GM19397 (cell line): Measurements from ENCODE around the gene ASB8.
"Not testable (repeated sequence)": the region's sequence is repeated elsewhere in the genome, so short reads cannot be mapped to it uniquely, and the experiment has no call there.

Experiments
- ATAC-seq: cut with Tn5 transposase; IDR thresholded peaks from one replicate; pipeline ENCODE4 v1.9.1; 2021; ENCODE audit warnings: mild to moderate bottlenecking, moderate library complexity; ENCODE audit not compliant: unreplicated experiment

The ASB8 gene

DNA sequence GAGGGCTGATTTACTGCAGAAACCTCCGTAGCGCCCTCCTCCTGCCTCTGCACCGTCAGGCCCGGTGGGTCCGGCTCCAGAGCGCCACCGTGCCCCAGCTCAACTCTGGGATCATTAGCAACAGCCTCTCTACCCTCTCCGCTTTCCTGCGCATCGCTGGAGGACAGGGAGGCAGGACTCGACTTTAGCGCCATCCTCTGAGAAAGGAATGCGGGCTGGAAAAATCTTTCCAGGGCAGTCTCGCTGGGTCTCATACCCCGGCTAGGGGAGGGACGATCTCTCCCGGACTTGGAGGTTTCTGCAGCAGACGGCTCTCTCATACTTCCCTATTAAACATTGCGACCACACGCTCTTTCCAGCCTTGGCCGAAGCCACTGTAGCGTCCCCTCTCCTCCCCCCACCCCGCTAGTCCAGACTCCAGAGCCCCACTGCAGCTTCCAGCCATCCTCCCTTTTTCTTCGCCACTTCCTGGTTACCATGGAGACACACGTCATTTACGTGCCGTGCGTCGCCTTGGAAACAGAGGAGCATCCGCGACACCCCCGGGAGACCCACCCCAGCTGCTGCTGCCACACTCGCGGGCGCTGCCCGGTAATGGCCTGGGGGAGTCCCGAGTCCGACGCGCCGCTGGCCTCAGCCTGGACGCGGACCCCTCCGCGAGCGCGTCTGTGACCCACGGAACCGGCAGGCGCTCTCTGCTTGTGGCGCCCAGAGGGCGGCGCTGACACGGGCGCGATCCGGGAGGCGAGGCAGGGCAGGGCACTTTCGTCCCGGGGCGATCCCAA, 26.0 kb upstream of the ASB8 start, which contains the start of gene CCDC184:
Gene CCDC184 (plus strand): TSS at position 554 of the 785 bp plus-strand sequence. CDS start 479 bp downstream, outside the sequence.
- ATAC-seq, result peak; percentile 75

DNA sequence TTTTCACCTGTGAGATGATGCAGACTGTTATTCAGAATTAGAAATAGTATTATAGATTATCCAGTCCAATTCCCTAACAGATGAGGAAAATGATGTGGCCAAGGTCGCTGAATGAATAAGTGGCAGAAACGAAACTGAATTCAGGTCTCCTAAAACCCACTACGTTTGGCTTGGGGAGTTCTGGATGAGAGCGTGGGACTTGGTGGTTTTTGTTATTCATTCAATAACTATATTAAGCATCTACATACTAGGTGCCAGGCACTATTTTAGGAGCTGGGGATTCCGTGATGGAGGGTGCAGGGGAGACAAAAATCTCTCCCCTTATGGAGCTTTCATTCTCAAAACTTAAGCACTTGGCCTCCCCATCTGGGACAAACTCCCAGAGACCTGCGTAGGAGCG, 25.3 kb upstream of the ASB8 start:
- ATAC-seq, result no peak

DNA sequence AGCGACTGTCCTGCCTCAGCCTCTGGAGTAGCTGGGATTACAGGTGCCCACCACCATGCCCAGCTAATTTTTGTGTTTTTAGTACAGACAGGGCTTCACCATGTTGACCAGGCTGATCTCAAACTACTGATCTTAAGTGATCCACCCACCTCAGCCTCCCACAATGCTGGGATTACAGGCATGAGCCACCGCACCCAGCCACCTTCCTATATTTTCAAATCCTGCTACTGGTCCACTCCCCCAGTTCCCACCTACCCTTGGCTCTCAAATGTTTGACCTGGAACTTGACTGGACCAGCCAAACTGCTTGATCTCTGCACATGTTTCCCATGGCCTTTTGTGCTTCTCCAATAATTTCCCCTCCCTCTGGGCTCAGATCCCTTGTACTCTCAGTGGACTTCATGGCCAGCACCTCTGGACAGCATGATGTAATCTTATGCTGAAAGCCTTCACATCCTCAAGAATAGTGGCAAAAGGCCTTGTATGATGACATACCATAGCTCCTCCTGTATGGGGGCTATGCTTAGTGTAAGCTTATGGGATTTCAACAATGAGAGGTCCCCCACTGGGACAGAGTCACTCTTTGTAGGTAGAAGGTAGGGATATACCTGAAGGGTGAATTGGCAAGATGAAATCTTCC, 23.7 kb upstream of the ASB8 start:
- no peak for ATAC-seq

DNA sequence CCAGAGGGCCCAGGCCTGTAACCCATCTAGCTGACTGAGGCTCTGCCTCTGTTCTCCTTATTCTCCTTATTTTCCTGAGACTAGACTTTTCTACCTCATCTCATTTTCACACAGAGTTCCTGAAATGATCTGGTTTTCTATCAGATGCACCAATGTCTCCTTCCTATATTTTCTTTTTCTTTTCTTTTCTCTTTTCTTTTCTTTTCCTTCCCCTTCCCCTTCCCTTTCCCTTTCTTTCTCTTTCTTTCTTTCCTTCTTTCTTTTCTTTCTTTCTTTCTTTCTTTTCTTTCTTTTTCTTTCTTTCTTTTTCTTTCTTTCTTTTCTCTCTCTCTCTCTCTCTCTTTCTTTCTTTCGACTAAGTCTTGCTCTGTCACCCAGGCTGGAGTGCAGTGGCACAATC, 23.1 kb upstream of the ASB8 start:
- ATAC-seq, result no peak

DNA sequence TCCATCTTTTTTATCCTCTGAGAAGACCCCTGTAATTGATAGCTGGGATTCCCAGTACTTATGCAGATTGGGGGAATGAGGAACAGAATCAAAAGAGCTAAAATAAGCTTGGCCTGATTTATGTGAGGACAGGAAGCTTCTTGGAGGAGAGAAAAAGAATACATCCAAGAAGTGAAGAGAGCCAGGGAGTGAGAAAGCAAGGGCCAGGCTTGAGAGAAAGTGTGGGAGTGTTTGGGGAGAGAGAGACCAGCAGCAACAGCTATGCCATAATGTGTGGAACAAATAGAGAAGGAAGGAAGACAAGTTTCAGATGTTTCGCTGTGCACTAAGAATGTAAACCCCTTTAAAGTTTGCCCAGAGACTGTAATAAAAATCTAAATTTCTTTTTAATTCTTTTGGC, 22.2 kb upstream of the ASB8 start:
- no peak for ATAC-seq

DNA sequence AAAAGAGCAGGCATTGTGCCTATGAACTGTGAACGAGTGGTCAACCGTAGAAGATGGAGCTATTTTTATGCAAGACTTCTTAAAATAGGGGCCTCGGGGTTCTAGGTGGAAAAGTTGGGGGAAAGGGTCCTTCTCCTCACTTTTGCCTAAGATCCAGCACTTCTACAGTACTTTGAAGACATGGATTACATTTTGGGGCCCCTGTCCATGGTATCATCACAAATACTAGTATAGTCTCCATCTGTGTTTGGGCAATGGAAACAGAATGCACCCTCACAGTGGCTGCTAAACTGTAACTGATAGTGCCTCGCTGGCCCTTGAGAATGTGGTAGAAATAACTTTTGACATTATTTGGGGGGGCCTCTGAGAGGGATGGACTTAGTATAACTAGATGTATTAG, 20.7 kb upstream of the ASB8 start:
- no peak for ATAC-seq

DNA sequence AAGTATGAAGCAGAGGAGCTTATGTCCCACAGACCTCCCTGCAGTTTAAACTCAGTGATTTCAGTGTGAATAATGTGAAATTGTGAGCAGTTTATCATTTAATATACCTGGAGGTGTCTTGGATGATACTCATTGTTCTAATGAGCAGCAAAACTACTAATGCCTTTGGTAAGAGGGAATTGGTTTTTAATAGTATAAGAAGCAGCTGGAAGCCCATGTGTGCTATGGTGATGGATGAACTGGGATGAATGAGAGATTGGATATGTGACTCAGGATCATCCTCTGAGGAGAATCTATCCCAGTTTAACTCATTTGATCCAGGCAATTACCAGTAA, 19.1 kb upstream of the ASB8 start:
- ATAC-seq, result no peak

DNA sequence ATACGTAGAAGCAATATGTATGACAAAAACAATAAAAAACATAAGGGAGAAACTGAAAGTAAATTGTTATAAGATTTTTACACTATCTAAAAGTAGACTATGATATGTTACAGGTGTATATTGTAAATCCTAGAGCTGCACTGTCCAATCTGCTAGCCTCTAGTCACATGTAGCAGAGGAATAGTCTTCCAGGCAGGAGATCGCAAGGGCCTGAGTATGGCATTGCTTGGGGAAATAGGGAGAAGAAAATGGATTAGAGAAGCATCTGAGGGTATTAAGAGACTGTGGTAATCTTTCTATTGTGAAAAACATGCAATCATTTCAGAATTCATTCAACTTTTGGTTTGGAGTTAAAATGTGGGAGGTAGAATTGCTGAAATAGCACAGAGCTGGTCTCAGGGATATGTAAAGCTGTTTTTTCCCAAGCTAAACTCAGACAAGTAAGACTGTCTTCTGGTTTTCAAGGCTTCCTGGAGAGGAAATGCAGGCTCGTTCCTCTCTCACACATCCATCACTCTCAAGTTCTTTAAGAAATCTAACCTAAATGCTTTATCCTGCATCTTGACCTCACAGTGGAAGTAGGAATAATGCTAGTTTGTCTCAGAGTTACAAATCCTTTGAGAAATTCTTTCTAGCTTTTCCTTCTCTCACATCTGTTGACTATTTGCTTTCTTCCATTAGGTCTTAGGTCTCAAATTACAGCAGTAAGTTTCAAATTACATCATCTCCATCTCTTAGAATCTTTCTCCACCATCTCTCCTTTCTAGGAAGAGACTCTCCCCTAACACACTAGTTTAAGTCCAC, 18.5 kb upstream of the ASB8 start:
- ATAC-seq, result no peak

DNA sequence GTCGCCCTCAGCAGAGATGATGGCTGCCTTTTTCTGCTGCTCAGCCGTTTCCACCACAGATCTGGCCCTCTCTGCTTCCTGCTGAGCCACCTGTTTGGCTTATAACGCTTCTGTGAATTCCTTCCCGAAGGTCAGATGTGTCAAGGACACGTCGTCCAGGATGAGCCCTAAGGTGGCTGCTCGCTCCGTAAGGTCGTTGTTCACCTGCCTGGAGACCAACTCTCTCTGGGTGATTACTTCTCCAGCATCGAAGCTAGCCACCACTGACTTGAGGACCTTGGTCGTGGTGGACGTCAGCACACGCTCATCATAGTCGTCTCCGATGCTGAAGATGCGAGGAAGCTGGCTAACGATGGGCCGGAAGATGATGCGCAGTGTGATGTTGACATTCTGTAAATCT, 11.7 kb upstream of the ASB8 start:
- ATAC-seq, result no peak

DNA sequence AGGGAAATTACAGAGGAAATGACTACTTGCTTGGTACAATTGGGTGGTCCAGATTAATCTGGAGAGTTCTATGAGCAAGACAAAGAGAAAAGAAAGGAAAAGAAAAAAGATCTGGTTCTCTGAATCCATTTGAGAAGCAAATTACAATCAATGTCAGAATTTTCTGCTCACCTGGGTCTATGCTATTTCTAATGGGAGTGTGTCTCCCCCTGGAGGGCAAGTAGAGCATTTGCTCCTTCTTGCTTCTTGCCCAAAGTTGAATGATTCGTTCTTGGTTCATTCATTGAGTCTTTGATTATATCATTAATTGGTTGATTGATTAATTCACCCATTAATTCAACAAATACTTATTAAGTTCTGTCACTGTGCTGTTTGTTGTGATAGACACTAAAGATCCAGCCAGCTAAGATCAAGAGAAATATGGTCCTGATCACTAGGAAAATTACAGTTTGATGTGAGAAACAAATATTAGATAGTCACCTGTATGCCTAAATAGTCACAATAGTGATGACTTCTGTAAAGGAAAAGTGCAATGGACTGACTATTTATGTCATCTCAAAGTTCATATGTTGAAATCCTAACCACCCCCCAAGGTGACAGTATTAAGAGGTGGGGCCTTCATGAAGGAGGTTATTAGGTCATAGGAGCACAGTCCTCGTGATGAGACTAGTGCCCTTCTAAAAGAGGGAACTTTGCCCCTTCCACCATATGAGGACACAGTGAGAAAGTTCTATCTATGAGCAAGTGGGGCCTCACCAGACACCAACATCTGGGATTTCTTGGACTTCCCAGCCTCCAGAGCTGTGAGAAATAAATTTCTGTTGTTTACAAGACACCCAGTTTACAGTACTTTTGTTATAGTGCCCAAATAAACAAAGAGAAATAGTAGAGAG, 8.0 kb upstream of the ASB8 start:
- no peak for ATAC-seq

DNA sequence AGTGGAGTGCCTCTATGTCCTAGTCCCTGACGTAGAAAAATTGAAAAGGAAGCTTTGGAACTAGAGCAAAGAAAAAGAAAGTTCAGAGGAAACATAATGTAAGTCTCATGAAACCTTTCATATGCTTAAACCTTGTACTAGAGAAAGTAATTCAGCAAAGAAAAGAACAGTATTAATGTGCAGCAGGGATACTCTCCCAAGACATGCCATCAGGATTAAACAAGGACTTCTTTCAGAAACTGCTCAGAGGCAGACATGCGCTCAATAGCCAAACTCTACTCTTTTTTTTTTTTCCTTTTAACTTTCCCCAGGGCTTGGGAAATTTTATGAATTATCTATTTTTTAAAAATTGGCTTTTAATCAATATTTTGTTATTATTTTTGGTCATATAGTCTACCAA, 7.1 kb upstream of the ASB8 start:
- ATAC-seq, result no peak

DNA sequence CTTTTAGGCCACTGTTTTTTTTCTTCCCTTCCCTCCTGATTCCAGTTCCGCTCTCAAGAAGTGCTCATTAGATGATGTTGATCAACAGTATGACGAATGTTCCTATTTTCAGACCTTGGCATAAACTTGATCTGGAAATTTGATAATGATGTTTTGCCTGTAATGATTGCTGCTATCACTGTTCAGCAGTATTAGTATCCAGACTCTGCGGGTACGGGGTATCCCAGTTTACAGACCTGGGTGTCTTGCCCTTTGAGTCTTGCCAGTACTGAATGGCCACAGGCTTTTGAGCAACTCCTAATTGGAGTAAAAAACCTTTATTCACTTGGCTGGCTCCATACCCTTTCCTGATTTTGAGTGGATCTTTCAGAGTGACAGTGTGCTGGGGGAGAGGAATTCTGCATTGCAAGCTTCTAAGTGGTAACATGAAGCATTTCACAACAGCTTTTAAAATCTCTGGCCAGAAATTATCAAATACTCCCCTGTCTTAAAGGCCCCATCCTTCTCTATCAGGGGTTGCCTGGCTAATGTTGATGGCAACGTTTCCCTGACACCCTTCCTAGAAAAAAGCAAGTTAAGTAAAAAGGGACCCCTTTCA, 5.9 kb upstream of the ASB8 start:
- no peak for ATAC-seq

DNA sequence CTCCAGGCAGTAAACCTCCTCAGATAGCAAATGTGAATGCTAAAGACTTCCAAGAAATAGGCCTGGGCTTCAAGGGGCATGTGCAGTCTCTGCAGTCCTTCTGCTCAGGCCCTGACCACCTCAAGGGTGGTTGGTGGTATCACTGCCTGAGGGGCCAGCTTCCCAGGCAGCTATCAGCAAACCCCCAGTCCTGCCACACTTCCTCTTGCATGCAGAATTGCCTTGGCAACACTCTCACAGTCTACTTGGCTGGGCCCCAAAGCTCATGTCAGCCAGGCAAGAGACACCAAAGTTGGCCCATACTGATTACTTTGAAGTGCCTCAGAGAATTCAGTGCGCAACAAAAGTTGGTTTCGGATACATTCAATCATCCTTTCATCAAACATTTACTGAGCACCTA, 3.5 kb upstream of the ASB8 start:
- no peak for ATAC-seq

DNA sequence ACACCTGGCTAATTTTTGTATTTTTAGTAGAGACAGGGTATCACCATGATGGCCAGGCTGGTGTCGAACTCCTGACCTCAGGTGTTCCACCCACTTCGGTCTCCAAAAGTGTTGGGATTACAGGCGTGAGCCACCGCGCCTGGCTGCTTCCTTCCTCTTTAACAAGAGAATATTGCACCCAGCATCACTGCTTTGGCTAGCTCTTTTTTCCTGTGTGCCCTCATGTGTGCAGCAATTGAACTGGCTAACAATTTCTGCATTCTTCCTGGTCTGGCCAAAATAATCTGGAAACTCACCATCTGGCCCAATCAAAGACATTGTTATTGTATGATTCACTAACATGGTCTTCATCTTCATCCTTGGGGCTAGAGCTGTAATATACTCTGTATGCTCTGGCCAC, 2.7 kb upstream of the ASB8 start:
- ATAC-seq, result no peak

DNA sequence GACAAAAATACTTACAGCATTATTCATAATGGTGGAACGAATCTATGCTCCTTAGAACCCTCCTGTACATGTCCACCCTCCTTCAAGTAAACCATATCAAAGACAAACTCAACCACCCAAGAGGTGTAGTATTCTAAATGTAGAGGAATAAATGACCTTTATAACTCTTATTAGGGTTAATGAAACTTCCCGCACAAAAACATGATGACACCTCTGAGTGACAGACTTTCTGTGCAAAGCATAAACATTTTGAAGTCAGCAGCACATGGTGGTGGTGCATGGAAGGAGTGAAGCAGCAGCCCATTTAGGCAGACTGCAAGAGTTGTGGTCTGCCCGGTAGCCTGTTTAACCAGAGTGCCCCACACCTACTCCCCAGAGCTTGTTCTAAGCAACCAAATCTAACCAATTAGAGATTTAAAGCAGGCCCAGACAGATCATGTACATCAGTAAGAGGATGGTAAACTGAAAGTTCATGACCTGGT, 615 bp upstream of the ASB8 start:
- ATAC-seq, result no peak

DNA sequence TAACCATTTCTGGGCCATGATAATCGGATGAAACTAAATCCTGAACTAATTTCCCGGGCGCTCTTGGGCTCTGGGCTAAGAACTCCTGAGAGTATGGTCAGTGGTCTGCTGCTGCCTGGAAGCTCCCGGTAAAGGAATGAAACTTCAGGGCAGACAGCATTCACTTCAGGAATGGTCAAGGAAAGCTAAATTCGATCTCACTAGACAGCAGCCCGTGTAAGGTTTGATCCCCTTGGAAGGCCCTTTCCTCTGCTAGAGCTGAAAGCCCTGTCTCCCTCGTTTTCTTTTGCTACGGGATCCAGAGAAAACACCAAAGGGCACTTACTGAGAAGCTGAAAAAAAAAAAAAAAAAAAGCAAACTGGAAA, 680 bp downstream of the ASB8 start:
- ATAC-seq, result no peak

DNA sequence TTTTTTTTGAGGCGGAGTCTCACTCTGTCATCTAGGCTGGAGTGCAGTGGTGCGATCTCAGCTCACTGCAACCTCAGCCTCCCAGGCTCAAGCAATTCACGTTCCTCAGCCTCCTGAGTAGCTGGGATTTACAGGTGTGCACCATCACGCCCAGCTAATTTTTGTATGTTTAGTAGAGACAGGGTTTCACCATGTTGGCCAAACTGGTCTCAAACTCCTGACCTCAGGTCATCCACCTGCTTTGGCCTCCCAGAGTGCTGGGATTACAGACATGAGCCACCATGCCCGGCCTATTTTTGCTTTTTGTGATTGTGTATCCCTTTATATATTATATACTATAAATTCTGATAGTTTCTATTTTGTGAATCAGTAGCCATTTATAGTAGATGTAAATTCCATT, 1.5 kb downstream of the ASB8 start:
- not testable (repeated sequence) for ATAC-seq

DNA sequence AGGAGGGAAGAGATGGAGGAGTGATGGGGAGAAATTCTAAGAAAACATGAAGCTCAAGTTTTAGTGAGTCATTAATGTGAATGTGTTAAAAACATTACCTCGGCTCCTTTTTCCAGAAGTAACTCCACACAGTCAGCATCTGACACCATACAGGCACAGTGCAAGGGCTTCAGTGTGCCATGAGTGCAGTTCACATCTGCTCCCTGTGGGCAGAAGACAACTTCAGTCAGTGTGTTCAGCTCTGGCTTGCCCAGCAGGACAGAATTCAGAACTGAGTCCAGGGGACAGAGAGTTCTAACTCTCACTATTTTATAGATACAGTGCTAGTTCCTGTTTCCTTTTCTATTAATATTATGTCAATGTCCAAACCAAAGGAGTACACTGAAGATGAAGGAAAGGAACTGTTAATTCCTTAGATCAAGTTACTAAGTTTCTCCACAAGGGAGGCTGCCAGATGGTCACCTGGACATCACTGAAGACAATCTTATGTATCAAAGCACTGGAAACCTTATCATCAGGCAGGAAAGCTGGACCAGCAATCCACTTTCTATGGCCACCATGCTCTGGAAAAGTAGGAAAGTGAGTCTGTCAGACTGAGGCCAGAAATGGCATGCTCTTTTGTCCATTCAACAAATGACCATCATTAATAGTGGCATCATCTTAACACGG, 6.1 kb downstream of the ASB8 start:
- ATAC-seq, result no peak

DNA sequence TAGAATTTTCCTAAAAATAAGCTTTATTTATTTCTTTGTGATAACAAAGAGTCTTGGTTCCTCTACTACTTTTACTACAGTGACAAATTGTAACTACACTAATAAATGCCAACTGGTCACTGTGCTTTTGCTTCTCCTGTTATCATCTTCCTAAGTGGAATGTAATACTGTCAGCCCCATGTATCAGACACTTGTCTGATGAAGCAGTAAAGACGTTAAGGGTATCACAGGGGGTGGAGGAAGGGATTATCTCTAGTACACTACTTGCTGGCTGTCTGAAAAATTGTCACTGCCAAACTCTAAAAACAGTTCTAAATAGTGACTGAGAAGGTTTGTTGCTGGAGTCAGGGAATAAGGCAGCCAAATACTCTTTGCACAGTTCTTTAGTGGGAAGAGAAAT, 11.3 kb downstream of the ASB8 start:
- ATAC-seq, result no peak

DNA sequence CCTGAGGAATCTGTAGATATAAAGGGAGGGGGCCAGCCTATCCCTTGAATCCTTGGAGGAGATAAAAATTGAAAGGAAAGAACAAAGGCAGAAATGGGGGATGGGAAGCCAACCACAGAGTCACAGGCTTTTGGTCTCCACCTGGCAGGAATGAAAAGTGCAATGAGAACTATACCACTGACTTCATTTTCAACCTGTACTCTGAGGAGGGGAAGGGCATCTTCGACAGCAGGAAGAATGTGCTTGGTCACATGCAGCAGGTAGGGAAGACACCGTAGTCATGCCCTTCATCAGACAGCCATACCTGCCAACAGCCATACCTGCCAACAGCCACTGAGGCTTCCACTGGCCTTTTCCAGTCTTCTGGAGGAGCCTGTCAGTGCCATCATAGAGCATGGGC, 13.4 kb downstream of the ASB8 start:
- no peak for ATAC-seq
